GM19025 (cell line): ENCODE results near the gene KIF4B.
"Not testable (repeated sequence)": the region's sequence is repeated elsewhere in the genome, so short reads cannot be mapped to it uniquely, and the experiment has no call there.

Source experiments
- ATAC-seq: cut with Tn5 transposase; IDR thresholded peaks from one replicate; pipeline ENCODE4 v1.9.1; 2021; ENCODE audit warnings: mild to moderate bottlenecking, low read depth, moderate library complexity; ENCODE audit not compliant: unreplicated experiment

The KIF4B gene, protein sequence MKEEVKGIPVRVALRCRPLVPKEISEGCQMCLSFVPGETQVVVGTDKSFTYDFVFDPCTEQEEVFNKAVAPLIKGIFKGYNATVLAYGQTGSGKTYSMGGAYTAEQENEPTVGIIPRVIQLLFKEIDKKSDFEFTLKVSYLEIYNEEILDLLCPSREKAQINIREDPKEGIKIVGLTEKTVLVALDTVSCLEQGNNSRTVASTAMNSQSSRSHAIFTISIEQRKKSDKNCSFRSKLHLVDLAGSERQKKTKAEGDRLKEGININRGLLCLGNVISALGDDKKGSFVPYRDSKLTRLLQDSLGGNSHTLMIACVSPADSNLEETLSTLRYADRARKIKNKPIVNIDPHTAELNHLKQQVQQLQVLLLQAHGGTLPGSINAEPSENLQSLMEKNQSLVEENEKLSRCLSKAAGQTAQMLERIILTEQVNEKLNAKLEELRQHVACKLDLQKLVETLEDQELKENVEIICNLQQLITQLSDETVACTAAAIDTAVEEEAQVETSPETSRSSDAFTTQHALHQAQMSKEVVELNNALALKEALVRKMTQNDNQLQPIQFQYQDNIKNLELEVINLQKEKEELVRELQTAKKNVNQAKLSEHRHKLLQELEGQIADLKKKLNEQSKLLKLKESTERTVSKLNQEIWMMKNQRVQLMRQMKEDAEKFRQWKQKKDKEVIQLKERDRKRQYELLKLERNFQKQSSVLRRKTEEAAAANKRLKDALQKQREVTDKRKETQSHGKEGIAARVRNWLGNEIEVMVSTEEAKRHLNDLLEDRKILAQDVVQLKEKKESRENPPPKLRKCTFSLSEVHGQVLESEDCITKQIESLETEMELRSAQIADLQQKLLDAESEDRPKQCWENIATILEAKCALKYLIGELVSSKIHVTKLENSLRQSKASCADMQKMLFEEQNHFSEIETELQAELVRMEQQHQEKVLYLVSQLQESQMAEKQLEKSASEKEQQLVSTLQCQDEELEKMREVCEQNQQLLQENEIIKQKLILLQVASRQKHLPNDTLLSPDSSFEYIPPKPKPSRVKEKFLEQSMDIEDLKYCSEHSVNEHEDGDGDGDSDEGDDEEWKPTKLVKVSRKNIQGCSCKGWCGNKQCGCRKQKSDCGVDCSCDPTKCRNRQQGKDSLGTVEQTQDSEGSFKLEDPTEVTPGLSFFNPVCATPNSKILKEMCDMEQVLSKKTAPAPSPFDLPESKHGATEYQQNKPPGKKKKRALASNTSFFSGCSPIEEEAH

DNA sequence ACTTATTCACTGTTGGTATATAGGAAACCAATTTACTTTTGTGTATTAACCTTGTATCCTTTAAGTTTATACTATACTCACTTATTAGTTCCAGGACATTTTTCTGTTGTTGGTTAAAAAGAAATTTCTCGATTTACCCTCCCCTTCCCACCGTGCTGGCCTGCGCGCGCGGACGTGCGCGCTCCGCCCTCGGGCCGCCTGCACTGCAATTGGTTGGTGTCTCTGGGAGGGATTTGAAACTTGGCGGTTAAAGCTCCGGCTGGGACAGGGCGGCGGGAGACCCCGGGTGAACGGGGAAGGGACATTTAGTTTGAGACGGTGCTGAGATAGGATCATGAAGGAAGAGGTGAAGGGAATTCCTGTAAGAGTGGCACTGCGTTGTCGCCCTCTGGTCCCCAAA lies at the start of gene KIF4B:
TSS of gene KIF4B (plus strand) at position 230 of the 400 bp plus-strand sequence. CDS start at position 335, 105 bp downstream.
- no peak for ATAC-seq

DNA sequence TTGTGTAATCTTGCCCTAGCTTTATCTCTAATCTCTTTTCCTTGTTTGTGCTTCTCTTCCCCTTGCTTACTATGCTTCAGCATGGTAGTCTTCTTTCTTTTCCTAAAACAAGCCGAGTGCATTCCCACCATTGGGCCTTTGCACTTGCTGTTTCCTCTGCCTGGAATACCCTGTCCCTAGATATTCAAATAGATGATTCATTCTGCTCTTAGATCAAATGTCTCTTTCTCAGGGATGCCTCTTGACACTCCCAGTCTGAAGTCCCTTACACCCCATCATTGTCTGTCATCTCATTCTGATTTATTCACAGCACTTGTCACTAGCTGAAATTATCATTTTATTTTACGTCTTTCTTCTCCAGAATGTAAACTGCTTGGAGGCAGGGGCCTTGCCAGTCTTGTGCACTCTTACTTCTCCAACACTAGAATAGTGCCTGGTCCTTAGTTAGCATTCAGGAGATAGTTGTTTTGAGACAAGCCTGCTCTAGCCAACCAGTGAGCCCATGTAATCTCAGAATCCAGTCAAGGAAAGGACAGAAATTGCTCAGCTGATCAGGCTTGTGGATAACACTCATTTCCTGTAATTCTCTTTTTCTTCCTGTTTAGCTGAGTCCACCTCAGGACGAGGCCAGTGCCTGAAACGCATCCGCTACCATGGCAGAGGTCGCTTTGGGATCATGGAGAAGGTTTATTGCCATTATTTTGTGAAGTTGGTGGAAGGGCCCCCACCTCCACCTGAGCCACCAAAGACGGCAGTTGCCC lies 47.3 kb upstream of the KIF4B start:
- ATAC-seq: no peak

DNA sequence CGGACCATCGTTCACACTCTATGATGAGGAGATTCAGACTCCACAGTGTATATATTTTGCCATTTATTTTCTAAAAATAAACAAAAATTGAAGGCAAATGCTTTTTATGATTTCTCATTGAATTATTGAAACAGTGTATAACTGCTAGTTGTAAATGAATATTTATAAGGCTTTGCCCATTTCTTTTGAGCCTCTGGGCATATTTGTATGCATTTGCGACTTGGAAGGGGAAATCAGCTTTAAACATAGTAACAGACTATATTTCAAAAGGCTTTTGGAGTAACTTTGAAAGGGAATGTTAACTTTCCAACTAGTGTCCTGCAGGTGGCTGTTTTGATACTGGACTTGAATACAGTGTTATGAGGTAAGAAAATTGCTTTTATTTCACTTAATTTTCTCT lies 46.7 kb upstream of the KIF4B start:
- no peak for ATAC-seq

DNA sequence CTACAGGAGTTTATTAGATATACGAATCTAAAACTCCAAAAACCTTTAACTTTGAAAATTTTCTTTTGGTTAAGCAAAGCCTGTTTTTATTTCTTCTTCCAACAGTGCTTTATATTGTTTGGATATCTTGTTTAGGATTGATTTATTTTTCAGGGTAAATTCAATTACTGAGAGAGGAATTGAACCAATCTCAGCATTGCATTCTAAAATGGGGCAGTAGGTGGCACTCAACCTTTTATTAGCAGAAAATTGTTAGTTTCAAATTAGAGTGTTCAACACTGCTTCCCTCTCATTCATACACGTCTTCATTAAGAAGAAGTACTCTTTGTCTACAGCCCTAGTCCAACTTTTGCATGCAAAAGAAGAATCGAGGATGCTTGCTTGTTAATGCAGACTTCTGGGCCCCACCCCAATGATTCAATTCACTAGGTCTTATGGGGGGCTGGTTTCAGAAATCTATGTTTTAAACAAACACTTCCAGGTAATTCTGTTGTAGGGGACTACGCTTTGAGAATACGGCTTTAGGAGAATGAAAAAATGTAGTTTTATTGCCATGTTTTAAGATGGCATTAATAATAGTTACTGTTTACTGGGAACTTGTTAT lies 46.0 kb upstream of the KIF4B start:
- no peak for ATAC-seq

DNA sequence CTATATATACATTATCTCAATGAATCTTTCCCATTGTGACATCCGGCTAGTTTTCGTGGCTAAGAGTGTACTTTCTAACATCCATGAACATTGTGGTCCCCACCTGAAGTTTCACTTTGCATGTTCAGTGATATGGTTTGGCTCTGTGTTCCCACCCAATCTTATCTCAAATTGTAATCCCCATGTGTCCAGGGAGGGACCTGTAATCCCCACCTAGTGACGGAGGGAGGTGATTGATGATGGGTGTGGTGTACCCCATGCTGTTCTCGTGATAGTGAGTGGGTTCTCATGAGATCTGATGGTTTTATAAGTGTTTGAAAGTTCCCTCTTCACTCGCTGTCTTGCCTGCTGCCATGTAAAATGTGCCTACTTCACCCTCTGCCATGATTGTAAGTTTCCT lies 44.6 kb upstream of the KIF4B start:
- ATAC-seq: no peak

DNA sequence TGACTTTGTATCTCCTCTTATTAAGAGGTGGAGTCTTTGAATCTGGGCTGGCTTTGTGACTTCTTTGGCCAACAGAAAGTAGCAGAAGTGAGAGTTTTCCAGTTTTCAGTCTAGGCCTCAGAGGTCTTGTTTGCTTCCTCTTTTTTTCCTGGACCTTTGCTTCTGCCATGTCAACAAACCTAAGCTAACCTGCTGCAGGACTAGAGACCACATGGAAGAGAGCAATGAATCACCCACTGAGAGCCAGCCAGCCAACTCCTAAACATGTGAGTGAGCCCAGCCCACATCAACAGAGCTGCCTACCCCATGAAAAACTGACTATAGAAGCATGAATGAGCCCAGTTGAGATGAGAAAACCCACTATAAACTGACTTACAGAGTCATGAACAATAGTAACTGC lies 42.8 kb upstream of the KIF4B start:
- no peak for ATAC-seq

DNA sequence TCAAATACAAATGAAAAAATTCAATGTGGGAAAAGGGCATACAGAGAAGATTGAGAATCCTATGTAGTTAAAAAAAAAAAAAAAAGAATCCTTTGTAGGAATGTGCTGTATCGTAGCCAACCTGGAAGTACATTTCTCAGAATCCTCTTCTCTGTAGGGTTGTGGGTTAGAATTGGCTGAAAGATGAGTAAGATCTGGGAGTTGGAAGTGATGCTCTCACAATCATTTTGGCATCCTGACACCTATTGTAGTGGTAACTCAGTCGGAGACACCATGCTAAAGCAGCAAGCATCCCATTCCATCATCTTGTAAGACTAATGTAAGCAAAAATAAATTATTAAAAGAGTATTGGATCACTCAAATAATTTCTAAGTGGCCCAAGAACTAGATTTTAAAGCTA lies 42.1 kb upstream of the KIF4B start:
- no peak for ATAC-seq

DNA sequence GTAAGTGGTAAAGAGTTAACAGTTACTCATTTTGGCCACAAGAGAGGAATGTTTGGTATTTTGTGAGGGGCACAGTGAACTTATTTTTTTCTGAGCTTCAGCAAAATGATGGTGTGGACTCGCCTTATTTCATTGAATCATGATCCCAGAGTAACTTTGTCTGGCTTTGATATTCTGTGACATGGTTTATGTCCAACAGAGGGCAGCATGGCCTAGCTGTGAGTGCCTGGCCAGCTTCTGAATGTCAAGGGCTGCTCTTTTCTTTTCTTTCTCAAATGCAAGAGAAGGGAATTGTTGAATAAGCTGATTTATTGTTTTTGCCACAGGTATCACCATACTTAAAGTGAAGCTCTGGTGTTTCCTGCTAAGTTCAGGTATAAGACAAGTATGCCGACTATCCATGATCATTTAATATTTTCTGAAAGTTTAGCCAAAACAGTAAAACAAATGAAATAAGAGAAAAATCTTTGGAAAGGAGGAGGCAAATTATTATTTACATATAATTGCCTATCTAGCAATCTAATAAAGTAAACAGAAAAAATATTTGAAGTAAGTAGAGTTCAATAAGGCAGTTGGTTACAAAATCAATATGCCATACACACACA lies 41.0 kb upstream of the KIF4B start:
- ATAC-seq: no peak

DNA sequence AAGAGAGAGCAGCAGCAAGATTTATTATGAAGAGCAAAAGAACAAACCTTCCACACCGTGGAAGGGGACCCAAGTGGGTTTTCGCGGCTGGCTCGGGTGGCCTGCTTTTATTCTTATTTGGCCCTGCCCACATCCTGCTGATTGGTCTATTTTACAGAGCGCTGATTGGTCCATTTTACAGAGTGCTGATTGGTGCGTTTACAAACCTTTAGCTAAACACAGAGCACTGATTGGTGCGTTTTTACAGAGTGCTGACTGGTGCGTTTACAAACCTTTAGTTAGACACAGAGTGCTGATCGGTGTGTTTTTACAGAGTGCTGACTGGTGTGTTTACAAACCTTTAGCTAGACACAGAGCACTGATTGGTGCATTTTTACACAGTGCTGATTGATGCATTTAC lies 37.5 kb upstream of the KIF4B start:
- ATAC-seq: not testable (repeated sequence)

DNA sequence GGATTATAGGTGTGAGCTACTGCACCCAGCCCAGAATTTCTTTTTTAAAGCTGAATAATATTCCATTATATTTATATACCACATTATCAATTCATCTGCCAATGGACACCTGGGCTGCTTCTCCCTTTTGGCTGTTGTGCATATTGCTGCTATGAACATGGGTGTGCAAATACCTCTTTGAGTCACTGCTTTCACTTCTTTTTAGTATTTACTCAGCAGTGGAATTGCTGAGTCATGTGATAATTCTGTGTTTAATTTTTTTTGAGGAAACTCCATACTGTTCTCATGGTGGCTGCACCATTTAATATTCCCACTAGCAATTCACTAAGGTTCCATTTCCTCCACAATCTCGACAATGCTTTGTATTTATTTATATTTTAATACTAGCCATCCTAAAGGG lies 36.1 kb upstream of the KIF4B start:
- ATAC-seq: no peak

DNA sequence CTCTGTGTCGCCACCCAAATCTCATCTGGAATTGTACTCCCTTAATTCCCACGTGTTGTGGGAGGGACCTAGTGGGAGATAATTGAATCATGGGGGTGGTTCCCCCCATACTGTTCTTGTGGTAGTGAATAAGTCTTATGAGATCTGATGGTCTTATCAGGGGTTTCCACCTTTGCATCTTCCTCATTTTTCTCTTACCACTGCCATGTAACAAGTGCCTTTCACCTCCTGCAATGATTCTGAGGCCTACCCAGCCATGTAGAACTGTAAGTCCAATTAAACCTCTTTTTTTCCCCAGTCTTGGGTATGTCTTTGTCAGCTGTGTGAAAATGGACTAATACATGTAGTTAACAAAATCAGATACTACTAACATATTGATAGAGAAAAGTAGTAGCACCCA lies 35.3 kb upstream of the KIF4B start:
- not testable (repeated sequence) for ATAC-seq

DNA sequence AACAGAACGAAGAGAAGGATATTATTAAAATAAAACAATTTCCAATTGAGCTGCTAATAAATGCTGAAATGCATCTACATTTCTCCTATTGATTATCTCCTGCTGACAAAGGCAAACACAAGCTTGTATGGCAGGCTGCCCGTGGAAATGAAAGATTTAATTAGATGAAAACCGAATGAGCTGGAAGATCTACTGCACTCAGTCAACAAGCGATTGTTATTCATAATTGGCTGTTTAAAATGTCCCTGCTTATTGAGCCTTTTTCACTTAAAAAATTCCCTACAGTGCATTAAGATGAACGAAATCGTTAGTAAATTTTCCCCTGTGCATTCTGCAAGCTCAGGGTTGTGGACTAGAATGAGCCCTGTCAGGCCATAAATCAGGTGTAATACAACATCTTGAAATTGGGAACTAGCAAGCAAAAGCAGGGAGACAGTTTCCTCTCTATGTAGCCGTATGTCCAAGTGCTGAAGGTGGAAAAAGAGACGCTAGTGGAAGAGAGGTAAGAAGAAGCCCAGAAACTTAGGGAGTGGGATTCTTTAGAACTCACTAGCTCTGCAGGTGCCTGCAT lies 28.5 kb upstream of the KIF4B start:
- ATAC-seq: no peak

DNA sequence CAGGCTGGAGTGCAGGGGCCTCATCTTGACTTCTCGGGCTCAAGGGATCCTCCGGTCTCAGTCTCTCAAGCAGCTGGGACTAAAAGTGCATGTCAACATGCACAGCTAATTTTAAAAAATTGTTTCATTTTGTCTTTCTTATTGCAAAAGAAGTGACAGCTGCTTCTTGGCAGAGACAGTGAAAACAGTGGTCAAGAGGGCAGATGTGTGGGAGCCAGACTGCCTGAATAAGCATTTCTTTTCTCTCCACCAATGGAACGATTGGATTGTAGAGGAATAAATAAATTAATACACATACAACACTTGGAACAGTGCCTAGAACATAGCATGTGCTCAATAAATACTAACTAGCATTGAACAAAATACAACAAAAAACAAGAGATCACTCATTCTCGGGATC lies 27.4 kb upstream of the KIF4B start:
- no peak for ATAC-seq

DNA sequence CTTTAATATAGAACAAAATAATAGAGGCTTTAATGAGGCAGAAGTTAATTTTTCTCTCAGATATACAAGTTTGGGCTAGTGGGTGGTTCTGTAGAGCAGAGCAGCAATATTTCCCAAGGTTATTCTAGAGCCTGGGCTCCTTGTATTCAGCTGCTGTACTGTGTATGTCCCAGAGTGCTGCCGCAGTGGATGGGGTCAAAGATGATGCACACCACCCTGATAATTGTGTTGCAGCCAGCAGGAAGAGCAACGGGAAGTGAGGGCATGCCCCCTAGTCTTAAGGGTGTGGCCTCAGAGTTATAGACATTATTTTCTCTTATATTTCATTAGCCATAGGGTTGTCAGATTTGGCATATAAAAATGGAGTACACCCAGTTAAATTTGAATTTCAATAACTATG lies 23.9 kb upstream of the KIF4B start:
- ATAC-seq: no peak

DNA sequence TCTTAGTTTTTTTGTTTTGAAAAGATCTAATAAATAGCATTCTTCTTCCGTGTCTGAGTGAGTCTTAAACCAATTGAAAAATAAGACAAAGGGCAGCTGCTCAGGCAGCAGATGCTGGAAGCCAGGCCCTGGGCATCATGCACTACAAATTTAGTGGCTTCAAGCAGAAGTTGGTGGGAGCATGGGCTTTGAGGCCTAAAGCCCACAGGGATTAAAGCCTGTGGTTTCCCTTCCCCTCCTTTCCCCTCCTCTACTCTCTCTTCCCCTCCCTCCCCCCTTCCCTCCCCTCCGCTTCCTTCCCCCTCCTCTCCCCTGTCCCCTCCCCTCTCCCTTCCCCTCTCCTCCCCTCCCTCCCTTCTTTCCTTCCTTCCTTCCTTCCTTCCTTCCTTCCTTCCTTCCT lies 20.1 kb upstream of the KIF4B start:
- no peak for ATAC-seq

DNA sequence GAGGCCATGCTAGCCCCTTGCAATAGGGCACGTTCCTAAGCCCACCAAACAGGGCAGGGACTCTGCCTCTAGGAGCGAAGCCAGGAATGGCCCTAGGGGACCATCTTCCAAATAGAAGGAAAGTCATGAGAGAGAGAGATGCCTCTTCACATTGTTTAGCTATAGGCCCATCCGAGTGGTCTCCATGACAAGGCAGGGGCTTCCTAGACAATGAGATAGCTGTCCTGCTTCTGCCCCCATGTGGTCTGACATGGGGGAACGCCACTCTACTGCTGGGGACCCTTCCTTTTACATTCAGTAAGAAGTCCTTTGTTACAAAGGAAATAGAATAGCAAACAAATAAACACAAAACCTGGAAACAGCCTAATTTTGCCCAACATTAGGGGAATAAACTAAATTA lies 17.9 kb upstream of the KIF4B start:
- ATAC-seq: no peak

DNA sequence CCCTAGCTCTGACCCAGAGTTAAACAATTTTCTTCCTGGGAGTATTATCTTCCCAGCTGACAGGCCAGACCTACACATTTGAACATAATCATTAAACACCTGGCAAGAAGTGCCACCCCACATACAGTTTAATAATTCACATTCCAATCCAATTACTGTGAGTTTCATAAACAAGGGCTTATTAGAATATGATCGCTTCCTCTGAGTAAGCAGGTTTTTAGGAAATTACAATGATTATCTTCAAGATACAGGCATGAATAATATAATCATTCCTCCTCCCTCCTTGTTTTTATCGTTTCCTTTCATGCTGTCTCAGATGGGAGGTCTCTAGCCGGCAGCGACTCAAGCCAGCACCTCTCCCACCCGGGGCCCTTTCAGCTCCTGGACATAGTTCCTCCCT lies 15.8 kb upstream of the KIF4B start:
- no peak for ATAC-seq

DNA sequence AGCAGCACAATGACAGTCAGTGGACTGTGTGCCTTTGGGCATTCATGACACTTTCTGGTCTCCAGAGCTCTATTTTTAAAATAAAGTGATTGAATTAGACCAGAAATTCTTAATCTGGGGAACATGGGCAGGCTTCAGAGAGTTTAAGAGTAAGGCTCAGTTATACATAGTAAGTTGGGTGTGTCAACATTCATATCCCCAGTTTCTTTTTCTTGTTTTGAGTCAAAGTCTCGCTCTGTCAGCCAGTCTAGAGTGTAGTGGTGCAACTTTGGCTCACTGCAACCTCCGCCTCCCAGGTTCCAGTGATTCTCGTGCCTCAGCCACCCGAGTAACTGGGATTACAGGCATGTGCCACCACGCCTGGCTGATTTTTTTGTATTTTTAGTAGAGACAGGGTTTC lies 13.7 kb upstream of the KIF4B start:
- no peak for ATAC-seq

DNA sequence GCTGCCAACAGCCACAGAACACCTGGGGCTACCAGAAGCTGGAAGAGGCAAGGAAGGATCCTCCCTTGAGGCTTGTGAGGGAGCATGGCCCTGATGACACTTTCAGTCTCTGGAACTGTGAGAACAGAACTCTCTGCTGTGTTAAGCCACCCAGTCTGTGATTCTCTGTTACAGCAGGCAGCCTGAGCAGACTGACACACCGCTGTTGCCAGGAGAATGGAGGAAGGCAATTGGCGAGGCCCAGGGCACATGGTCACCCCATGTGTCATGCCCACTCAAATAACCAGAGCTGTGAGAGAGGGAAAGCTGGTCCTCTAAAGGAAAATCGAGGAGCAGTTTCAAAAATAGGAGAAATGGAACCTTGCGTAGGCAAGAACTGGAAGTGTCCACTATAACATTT lies 12.0 kb upstream of the KIF4B start:
- no peak for ATAC-seq
